ENCODE measurements around the gene NDUFA12.
A peak's percentile ranks its signal among the peaks of the same experiment; 100 is the strongest.
"Not testable (repeated sequence)": the region's sequence is repeated elsewhere in the genome, so short reads cannot be mapped to it uniquely, and the experiment has no call there.

NDUFA12 gene

DNA sequence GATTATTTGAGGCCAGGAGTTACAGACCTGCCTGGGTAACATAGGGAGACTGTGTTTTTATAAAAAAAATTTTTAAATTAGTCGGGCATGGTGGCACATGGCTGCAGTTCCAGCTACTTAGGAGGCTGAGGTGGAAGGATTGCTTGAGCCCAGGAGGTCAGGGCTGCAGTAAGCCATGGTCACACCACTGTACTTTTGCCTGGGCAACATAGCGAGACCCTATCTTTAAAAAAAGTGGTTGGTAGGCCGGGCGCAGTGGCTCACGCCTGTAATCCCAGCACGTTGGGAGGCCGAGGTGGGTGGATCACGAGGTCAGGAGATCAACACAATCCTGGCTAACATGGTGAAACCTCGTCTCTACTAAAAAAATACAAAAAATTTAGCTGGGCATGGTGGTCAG is 18.4 kb downstream of the NDUFA12 start:
- DNase-seq; in situ Hi-C loops (cut with MboI; ENCODE audit: low pct_unique_long_range_greater_than_20kb, low sequenced_read_pairs): not testable (repeated sequence)

DNA sequence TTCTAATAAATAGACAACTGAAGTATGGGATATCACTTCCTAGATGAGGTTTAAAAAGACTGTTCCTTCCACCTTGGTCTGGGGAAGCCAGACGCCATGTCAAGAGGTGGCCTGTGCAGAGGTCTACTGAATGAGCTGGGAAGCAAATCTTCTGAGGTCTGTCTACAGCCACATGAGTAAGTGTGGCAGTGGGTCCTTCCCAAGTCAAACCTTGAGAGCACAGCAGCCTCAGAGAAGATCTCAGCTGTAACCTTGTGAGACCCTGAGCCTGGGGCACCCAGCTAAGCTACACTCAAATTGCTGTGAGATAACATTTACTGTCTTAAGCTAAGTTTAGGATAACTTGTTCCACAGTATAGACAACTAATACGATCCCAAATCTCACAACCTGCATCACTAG is 20.2 kb downstream of the NDUFA12 start:
- in situ Hi-C loops (cut with MboI; ENCODE audit: low pct_unique_long_range_greater_than_20kb, low sequenced_read_pairs), result no loop called here

DNA sequence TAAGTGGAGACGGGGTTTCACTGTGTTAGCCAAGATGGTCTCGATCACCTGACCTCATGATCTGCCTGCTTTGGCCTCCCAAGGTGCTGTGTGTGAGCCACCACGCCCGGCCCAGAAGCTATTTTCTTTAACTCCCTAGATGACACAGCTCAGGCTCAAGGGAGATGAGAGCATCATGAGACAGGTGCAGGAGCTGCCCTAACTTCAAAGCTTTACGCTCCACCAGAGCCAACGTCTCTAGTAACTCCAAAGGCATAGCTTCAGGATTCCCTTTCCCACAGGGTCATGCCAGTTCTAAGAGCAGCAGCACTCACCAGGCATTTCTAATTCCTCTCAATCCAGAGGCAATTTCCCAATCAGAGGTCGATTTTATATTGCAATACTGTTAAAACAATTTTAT is 21.0 kb downstream of the NDUFA12 start:
- in situ Hi-C loops (cut with MboI; ENCODE audit: low pct_unique_long_range_greater_than_20kb, low sequenced_read_pairs), result no loop called here
- no peak for DNase-seq

More for the DNA sequence above, 20.2 kb downstream of the NDUFA12 start:
- no peak for DNase-seq

DNA sequence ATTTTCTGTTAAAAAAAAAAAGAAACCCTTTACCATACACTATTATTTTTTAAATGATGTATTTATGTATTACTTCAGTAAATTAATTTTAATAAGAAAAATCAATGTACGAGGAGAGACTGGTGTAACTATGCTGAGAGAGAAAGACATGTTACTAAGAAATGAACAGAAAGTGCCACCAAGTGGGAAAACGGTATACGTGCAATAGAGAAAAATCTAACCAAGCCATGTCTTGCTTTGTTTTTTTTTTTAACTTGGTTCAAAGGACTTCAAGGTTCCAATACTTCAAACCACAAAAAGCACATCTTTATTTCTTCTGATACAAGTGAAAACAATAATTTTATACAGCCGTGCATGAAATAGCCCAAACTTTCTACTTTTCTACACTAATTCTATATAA is 22.9 kb downstream of the NDUFA12 start:
- in situ Hi-C loops (cut with MboI; ENCODE audit: low pct_unique_long_range_greater_than_20kb, low sequenced_read_pairs), result no loop called here
- peak; percentile 36 for DNase-seq

DNA sequence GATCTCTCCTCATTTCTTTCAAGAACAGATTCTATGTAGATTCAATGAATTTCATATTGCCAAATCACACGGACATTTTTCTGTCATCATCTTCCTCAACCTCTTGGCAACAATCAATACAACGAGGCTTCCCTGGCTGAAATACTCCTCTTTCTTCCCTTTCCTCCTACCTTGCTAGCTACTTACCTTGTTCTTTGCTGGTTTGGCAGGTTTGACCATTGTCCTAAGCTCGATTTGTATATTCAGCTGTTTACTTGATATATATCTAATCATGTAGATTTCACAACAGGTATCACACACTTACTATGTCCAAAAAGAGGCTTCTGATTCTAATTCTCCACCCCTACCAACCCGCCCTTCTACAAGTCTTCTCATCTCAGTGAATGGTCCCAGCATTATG is 23.6 kb downstream of the NDUFA12 start:
- no peak for DNase-seq
- in situ Hi-C loops (cut with MboI; ENCODE audit: low pct_unique_long_range_greater_than_20kb, low sequenced_read_pairs), result no loop called here

DNA sequence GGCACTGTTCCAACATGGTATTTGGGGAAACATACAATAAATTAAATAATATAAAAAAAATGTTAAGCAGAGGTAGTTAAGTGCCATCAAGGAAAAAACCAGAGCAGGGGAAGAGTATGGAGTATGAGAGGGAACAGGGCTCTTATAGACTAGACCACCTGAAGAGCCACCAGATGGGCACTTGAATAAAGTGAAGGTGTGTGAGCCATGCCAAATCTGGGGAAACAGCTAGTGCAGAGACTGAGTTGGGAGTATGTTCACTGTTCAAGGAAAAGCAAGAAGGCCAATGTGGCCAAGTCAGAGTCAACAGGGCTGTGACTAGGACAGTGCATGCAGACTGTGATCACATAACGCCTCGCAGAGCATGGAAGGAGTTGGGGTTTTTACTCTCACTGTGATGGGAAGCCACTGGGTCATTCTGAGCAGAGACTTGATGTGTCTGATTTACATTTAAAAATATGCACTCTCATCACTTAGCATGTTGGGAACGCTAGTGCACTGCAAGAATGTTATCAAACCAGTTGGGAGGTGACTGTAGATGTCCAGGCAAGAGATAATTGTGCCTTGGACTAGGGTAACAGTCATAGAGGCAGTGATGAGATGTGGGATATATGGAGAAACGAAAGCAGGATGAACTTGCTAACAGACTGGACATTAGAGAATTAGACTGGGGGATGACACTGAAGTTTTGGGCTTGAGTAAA is 25.6 kb downstream of the NDUFA12 start:
- in situ Hi-C loops (cut with MboI; ENCODE audit: low pct_unique_long_range_greater_than_20kb, low sequenced_read_pairs), result no loop called here
- no peak for DNase-seq

DNA sequence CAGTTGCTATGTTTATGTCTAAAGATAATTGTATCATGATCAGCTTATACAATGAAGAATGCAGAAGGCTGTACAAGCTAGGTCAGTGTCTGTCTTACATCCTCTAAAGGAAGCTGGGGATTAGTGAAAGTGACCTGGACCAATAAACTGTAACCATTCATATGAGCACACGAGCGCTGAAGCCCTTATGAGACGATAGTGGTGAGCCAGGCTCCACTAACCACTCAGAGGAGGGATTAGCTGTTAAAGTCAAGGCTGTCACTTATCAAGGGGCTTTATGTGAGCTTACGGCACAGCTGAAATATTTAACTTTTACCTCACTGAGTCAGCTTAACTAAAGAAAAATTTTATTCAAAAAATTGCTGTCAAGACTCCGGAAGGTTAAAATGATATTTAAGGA is 30.3 kb downstream of the NDUFA12 start:
- DNase-seq, result no peak
- in situ Hi-C loops (cut with MboI; ENCODE audit: low pct_unique_long_range_greater_than_20kb, low sequenced_read_pairs), result no loop called here

DNA sequence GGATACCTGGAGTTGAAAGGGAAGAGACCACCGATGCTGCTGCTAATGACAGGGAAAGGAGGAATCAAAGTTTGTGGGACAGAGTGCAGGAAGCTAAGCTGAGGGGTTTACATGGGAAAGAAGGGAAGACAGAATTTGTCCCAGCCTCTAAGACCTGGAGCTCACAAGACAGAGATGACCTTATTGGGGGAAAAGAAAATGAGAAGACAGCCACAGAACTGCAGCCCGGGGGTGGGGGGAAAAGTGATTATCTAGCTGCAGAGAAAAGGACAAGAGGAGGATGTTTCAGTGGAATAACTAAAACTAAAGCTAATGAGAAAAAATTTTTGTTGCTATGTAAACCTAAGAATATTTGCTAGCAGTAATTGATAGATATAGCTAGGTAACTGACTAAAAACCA is 30.7 kb downstream of the NDUFA12 start:
- no peak for DNase-seq
- in situ Hi-C loops (cut with MboI; ENCODE audit: low pct_unique_long_range_greater_than_20kb, low sequenced_read_pairs), result no loop called here

DNA sequence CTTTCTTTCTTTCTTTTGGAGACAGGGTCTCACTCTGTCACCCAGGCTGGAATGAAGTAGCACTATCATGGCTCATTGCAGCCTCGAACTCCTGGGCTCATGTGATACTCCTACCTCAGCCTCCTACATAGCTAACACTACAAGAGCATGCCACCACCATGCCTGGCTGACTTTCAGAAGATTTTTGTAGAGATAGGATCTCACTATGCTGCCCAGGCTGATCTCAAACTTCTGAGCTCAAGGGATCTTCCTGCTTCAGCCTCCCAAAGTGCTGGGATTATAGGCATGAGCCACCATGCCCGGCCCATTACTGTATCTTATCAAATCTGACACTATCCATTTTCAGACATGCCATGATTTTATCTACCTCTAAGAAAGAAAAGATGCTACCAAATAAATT is 31.6 kb downstream of the NDUFA12 start:
- in situ Hi-C loops (cut with MboI; ENCODE audit: low pct_unique_long_range_greater_than_20kb, low sequenced_read_pairs), result no loop called here
- no peak for DNase-seq

DNA sequence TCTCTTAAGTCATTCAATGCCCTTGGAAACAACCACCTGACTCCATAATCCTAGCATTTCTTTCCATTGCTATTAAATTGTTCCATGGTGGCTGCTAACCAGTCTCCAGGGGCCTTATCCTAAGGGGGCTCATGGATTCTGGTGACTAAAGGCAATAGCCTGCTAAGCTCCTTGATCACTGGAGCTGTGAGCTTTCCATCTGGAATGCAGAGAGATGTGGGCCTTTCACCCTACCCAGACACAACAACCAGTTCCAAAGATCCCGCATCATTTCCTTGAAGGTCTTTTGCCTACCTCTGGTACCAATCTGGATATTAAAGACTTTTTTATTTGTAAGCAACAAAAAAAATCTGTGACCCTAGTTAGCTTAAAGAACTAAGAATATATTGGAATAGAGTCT is 32.9 kb downstream of the NDUFA12 start:
- DNase-seq, result no peak
- in situ Hi-C loops (cut with MboI; ENCODE audit: low pct_unique_long_range_greater_than_20kb, low sequenced_read_pairs), result no loop called here

DNA sequence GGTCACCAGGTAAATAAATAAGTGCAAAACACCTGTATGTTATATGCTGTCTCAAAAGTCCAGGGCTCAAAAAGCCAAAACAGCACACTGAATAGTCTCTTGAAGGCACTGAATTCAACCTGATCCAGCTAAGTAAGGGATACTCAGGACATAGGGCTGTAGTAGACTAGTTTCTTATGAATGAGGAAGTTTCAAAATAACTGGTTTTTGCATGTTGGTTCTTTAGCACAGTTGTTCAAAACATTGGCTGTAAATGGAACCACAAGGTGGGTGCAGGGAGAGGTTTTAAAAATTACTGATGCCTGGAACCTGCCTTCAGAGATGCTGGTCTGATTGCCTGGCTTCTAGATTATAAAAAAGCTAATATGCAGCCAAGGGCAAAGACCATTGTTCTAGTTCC is 34.1 kb downstream of the NDUFA12 start:
- DNase-seq, result peak; percentile 50
- in situ Hi-C loops (cut with MboI; ENCODE audit: low pct_unique_long_range_greater_than_20kb, low sequenced_read_pairs), result no loop called here

DNA sequence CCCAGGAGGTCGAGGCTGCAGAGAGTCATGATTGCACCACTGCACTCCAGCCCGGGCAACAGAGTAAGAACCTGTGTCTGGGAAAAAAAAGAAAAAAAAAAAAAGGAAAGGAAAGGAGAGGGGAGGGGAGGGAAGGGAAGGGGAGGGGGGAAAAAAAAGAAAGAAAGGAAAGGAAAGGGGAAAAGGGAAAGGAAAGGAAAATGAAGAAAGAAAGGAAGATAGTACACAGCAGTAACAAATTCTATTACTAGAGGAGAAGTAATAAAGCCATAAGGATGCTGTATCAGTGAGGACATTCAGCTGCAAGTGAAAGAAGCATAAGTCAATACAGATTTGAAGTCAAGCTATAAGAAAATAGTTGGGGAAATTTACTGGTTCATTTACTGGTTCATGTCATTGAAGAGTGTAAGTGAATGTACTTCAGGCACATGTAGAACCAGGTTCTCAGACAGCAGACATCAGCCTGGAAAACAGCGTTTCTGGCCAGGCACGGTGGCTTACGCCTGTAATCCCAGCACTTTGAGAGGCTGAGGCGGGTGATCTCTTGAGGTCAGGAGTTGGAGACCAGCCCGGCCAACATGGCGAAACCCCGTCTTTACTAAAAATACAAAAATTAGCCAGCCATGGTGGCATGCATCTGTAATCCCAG is 37.4 kb downstream of the NDUFA12 start:
- in situ Hi-C loops (cut with MboI; ENCODE audit: low pct_unique_long_range_greater_than_20kb, low sequenced_read_pairs), result no loop called here
- DNase-seq, result no peak

DNA sequence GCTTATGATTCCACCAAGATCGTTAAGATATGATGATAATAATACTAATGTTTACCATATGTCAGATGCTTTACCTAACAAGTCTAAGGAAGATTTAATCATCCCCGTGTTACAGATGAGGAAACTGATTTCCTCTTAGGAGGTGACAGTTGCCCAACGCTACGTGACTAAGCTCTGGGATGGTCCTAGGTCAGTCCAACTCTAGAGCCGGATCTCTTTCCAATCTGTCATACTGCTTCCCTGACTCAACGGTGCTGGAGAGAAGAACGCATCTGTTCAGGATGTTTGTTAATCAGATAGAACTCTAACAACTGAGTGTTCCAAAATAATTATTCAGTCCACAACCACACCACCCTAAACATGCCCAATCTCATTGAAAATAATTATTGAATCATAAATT is 39.8 kb downstream of the NDUFA12 start:
- in situ Hi-C loops (cut with MboI; ENCODE audit: low pct_unique_long_range_greater_than_20kb, low sequenced_read_pairs), result no loop called here

DNA sequence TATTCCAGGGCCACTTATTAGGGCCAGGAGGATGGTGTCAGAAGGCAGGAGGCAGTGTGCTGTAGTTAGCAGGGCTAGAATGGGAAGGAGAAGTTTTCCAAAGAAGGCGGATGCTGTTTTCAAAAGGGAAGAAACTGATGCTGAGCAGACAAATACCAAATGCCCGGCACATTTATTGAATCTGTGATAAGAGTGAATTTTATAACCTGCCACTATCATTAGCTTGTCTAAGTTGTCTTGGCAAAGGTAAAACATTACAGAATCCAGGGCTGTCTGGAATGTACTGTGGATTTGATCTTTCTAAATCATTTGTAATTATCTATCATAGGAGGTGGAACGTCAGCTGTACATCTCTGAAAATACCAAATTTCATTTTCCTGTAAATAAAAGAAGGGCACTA is 40.8 kb downstream of the NDUFA12 start:
- DNase-seq, result no peak
- in situ Hi-C loops (cut with MboI; ENCODE audit: low pct_unique_long_range_greater_than_20kb, low sequenced_read_pairs), result no loop called here

More for the DNA sequence above, 39.8 kb downstream of the NDUFA12 start:
- no peak for DNase-seq

DNA sequence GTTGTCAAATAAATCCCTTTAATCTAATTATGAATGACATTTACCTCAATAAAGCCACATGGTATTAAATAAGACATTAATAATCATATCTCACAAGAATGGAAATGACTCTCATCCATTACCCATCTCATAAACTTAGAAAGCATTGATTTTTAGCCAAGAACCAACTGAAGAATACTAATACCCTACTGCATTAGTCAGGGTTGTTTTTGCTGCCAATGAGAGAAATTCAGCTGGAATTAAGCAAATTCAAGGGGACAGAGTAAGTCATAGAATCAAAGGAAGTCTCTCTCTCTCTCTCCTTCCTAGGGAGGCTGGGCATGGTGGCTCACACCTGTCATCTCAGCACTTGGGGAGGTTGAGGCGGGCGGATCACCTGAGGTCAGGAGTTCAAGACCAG is 41.6 kb downstream of the NDUFA12 start:
- in situ Hi-C loops (cut with MboI; ENCODE audit: low pct_unique_long_range_greater_than_20kb, low sequenced_read_pairs), result no loop called here
- DNase-seq, result no peak

DNA sequence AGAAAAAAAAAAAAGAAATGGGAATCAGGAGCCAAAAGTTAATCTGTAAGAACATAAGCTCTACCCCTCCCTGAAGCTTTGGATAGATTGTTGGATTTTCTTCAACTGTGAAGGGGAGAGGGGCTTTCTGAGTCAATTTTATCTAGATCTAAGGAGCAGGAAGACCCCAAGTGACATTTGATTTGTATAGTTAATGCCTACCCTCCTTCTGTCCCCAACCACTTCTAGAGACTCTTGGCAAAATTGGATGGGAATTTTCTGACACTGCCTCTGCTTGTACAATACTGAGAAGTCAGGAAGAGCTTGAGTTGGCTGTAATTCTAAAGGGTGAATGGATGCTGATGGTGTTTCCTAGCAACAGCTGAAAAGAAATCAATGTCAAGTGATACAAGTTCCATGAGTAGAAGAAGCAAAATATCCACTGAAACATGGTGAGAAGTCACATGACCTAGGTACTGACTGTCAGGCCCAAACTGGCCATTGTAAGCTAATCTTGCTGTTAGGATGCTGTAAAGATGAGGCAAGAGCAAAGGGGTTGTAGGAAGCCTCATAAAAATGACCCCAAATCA is 42.2 kb downstream of the NDUFA12 start:
- no peak for DNase-seq
- in situ Hi-C loops (cut with MboI; ENCODE audit: low pct_unique_long_range_greater_than_20kb, low sequenced_read_pairs), result no loop called here

DNA sequence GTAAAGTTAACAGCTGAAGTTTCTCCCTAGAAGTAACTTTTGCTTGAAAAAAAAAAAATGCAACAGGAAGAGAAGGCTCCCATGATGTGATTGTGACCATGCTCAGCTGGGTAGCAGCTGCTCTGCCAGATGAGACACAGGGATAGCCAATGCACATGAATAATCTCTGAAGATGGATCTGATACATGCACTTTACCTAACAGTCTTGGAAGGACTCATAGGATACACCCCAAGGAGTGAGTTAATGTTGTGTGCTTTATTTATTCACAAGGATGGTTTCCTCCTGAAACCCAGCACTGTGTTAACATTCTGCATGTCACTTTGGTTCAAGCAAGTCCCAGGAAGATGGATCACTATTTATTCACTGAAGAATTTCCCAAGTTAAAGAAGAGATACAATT is 46.5 kb downstream of the NDUFA12 start:
- in situ Hi-C loops (cut with MboI; ENCODE audit: low pct_unique_long_range_greater_than_20kb, low sequenced_read_pairs), result no loop called here
- DNase-seq, result no peak

DNA sequence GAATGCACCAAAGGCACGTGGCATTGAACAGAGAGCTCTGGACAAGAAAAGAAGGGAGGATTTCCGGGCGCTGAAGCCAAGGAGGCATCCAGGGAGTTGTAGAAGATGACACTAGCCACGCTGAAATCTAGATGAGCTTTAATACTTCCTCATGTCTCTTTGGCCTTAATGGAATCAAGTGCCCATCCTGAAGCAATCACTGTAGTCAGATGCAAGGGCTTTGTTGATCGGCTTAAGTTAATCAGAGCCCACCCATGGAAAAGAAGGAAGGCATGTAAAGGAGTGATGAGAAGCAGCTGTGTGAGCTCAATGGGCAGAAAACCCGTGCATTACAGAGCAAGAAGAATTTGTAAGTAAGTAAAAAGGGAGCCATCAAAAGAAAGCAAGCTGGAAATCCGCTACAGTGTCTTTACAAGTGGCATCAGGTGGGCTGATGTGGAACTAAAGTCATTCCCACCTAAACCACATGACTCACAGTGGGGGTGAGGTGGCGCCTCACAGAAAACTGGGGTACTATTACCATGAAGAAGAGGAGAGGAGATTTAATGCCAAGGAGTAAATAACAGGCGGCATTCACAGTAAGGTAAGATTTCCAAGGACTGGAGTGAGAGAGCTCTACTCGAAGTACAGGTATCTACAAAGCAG is 48.4 kb downstream of the NDUFA12 start:
- in situ Hi-C loops (cut with MboI; ENCODE audit: low pct_unique_long_range_greater_than_20kb, low sequenced_read_pairs), result no loop called here

DNA sequence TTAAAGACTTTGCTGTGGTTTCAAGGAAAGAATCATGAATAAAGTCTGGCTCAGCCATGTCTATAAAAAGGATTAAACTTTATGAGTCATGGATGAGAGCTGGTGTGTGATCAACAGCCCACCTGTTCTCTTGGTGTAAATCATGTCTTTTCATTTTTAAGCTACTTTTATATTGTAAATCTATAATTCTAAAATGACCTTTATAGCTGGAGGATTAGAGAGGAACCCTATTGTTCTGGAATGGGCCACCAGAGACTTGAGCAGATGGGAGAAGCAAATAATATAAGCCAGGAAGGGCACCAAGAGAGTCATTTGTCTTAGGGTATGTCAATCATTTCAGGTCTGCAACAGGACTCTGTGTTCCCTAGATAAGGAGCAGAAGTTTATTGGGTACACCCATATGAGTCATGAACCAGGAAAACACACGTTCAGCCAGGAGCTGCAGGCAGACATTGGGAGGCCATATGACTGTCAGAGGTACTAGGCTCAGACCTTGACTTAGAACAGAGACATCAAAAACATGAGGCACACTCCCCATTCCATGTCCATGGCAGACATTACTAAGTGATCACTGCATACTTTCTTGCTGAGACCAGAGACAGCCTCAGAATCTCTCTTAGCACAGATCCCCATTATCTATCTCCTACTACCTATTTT is 49.3 kb downstream of the NDUFA12 start:
- in situ Hi-C loops (cut with MboI; ENCODE audit: low pct_unique_long_range_greater_than_20kb, low sequenced_read_pairs), result no loop called here
- DNase-seq, result no peak

More for the DNA sequence above, 48.4 kb downstream of the NDUFA12 start:
- no peak for DNase-seq

DNA sequence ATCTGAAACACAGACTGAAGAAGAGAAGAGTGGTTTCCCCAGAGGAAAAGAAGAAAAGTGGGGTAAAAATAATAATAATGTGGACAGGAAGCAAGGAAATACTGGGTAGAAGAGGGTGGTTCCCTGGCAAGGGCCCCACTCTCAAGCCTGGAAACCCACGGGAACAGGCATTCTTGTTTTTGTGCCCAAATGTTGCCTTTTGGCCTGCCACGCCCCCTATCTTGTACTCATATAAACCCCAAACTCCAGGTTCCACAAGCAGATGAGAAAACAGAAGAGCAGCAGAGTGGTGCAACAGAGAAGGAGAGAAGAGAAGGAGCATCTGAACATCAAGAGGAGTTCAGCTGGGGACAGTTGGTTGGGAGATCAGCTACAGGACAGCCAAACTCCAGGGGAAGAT is 51.2 kb downstream of the NDUFA12 start:
- no peak for DNase-seq
- in situ Hi-C loops (cut with MboI; ENCODE audit: low pct_unique_long_range_greater_than_20kb, low sequenced_read_pairs), result no loop called here
